Smooth muscle cell (in vitro differentiated cells): Measurements from ENCODE around the gene AMBRA1. TPM values are rescaled to one million over a fixed set of nuclear protein-coding genes. Genes with fewer than 3 reads are reported as not detected.

ENCODE experiments used
- DNase-seq: peaks from one replicate; lab custom pipeline; 2025; ENCODE audit not compliant: unreplicated experiment; lab: John Stamatoyannopoulos, UW
- H2AFZ ChIP-seq: fragments of 200-600 bp; sonication (generic); 2 replicates; pipeline ENCODE4 v1.6.0; 2016; ENCODE audit warnings: antibody characterized with exemption, low read depth, mild to moderate bottlenecking
- H3F3A ChIP-seq: fragments of 200-600 bp; sonication (generic); 2 replicates; pipeline ENCODE4 v1.6.0; 2017; ENCODE audit warnings: antibody characterized with exemption, low read depth
- H3K27ac ChIP-seq: fragments of 200-600 bp; sonication (generic); 2 replicates; pipeline ENCODE4 v1.5.1; 2016; ENCODE audit warnings: low read depth, mild to moderate bottlenecking
- H3K27me3 ChIP-seq: fragments of 200-600 bp; sonication (generic); 2 replicates; pipeline ENCODE4 v1.6.1; 2016; ENCODE audit warnings: low read depth, mild to moderate bottlenecking
- H3K36me3 ChIP-seq: fragments of 200-600 bp; sonication (generic); 2 replicates; pipeline ENCODE4 v1.5.1; 2016; ENCODE audit warnings: low read depth
- H3K4me1 ChIP-seq: fragments of 200-600 bp; sonication (generic); 2 replicates; pipeline ENCODE4 v1.5.1; 2016; ENCODE audit warnings: low read depth
- H3K4me2 ChIP-seq: fragments of 200-600 bp; sonication (generic); 2 replicates; pipeline ENCODE4 v1.6.0; 2016; ENCODE audit warnings: mild to moderate bottlenecking
- H3K4me3 ChIP-seq: fragments of 200-600 bp; sonication (generic); 2 replicates; pipeline ENCODE4 v1.5.1; 2016; ENCODE audit warnings: mild to moderate bottlenecking
- H3K79me2 ChIP-seq: fragments of 200-600 bp; sonication (generic); 2 replicates; pipeline ENCODE4 v1.6.0; 2016; ENCODE audit warnings: low read depth, mild to moderate bottlenecking
- H3K9ac ChIP-seq: fragments of 200-600 bp; sonication (generic); 2 replicates; pipeline ENCODE4 v1.6.0; 2016; ENCODE audit warnings: low read depth
- H3K9me3 ChIP-seq: fragments of 200-600 bp; sonication (generic); replicated peaks from 2 replicates; pipeline ENCODE4 v1.5.1; 2016; ENCODE audit warnings: low read depth
- H4K20me1 ChIP-seq: fragments of 200-600 bp; sonication (generic); 2 replicates; pipeline ENCODE4 v1.6.0; 2016; ENCODE audit warnings: low read depth
- WGBS: methylation state at CpG from one replicate; pipeline ENCODE4 v1.1.7; 2016; ENCODE audit warnings: low lambda C conversion rate; 5-methylcytosine and 5-hydroxymethylcytosine counted together
- polyA plus RNA-seq: library from polyadenylated mRNA; unstranded; fragments of >200 nt; fragmentation: Nextera tagmentation; extraction: Ambion mirVana; gene quantifications from 2 replicates; pipeline ENCODE4 v1.2.1, GENCODE V29; 2016
- total RNA-seq: library from RNA; depleted of rRNA; stranded (reverse); fragments of >200 nt; gene quantifications from 2 replicates; pipeline ENCODE4 v1.2.3, GENCODE V29; 2014
- TF ChIP-seq, protein P1 (sequence below): fragments of 200-600 bp; sonication (generic); IDR thresholded peaks from 2 replicates; pipeline ENCODE4 v1.5.1; 2017; ENCODE audit warnings: borderline replicate concordance, mild to moderate bottlenecking, antibody characterized with exemption; ENCODE audit not compliant: insufficient read depth, poor library complexity, severe bottlenecking

Gene AMBRA1
- total and polyA plus RNA-seq, 2 experiments from 2014 or later, result 10.3 to 38.3 TPM

DNA sequence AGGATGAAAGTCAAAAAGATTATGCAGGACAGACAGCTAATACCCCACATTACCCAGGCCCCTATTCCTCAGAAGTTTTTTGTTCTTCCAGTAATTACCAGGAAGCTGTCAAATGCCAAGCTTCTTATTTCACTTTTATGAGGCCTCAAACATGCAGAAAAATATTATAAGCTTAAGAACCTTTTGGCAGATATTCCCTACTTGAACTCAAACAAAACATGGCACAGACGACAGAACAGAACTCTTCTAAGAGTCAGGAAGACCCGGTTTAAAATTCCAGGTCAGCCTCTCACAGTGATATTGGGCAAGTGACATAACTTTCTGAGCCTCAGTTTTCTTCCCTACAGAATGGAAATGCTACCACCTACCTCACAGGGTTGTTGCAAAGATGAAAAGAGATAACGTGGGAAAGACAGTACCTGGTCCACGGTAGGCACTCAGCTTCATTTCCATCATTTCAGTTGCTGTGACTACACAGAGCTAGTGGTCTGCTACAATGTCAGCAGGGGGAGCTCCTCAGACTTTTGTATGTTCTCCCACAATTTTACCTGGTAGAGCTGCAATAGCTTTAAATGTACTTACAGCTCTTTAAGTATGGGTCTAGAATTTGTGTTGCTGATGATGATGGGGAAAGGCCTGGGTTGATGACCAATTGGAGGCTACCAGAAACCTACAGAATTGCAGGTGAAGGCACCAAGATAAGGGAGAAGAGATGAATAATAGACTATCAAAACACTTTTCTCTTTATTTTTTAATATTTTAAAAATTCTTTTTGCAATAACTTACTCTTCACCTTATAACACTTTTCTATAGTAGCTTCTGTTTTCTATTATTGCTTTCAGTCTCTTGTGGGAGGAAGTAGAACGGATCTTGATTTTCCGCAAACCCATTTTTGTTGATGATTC lies 103.9 kb downstream of the AMBRA1 start:
- Histone ChIP-seq H4K20me1 (peaks cover 29% of the 10 kb centered on the region), H3K4me3 (no peak overlapping the region), H3K36me3 (no peaks in the 10 kb centered on the region), H3K9ac (no peak overlapping the region), H3K9me3 (no peaks in the 10 kb centered on the region), H3K79me2 (peaks cover 22% of the 10 kb centered on the region), H3K27me3 (no peaks in the 10 kb centered on the region), H3K4me2 (peak overlapping the region; percentile 32), H2AFZ (no peak overlapping the region), H3F3A (peaks cover 29% of the 10 kb centered on the region), H3K4me1 (peaks cover 3% of the 10 kb centered on the region), H3K27ac (peak overlapping the region; percentile 97)
- TF ChIP-seq, protein P1, sequence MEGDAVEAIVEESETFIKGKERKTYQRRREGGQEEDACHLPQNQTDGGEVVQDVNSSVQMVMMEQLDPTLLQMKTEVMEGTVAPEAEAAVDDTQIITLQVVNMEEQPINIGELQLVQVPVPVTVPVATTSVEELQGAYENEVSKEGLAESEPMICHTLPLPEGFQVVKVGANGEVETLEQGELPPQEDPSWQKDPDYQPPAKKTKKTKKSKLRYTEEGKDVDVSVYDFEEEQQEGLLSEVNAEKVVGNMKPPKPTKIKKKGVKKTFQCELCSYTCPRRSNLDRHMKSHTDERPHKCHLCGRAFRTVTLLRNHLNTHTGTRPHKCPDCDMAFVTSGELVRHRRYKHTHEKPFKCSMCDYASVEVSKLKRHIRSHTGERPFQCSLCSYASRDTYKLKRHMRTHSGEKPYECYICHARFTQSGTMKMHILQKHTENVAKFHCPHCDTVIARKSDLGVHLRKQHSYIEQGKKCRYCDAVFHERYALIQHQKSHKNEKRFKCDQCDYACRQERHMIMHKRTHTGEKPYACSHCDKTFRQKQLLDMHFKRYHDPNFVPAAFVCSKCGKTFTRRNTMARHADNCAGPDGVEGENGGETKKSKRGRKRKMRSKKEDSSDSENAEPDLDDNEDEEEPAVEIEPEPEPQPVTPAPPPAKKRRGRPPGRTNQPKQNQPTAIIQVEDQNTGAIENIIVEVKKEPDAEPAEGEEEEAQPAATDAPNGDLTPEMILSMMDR, result peak; percentile 41
- 55% methylated on average over 6 of the region's 6 CpGs for WGBS
- no peak for DNase-seq

DNA sequence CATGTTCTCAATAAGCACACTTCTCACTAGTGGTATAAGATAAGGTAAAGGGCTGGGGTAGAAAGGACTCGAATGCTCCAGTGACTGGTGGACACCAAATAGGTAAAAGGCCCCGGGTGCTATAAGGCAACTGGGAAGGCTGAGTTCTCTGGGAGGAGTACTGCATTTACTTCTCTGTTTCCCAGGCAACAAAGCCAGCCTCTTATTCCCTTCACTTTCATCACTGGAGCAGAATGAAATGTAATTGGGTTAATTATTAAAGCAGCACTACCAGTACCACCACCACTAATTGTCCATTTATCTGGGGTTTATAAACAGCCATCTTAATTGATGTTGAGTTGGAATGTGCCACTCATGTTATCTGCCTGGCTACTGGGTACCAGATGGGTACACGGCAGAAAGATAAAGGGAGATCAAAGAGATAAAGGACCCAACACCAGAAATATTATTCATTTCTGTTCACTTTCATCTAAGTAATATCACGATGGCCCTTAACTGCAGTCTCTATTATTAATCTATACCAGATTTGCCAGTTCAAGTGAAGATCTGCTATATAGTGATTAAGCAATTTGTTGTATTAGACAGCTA lies 107.9 kb downstream of the AMBRA1 start:
- H3K9ac ChIP-seq, result no peak overlapping the region

DNA sequence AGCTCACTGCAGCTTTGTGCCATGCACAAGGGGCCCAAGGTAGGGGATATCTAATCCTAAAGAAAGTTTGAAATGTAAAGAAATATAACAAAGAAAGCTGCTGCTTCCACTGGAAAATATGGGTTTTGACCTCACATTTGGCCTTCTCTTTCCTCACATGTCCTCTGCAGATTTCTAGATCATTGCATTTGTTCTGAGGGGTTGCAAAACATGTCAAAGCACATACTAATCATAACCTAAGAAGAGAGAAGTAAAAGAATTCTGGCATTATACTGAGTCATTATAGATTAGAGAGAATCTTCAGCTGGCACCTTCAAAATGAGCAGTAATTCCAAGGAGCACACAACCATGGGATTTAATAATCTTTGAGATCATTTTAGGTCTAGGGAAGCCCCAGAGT lies 109.7 kb downstream of the AMBRA1 start:
- Histone ChIP-seq H3K9ac (no peak overlapping the region), H3K4me1 (no peaks in the 10 kb centered on the region), H4K20me1 (peaks cover 39% of the 10 kb centered on the region), H3F3A (no peaks in the 10 kb centered on the region), H3K79me2 (peaks cover 29% of the 10 kb centered on the region), H3K36me3 (no peaks in the 10 kb centered on the region), H3K27me3 (no peaks in the 10 kb centered on the region), H3K4me2 (no peak overlapping the region), H3K9me3 (no peaks in the 10 kb centered on the region), H3K27ac (no peak overlapping the region), H3K4me3 (no peak overlapping the region), H2AFZ (no peak overlapping the region)
- no peak for DNase-seq
- TF ChIP-seq, protein P1, result no peak

More for the DNA sequence above, 107.9 kb downstream of the AMBRA1 start:
- WGBS, result 83% methylated on average over 4 of the region's 4 CpGs
- TF ChIP-seq, protein P1, result no peak
- Histone ChIP-seq H3K4me1 (no peaks in the 10 kb centered on the region), H3F3A (peaks cover 10% of the 10 kb centered on the region), H3K36me3 (no peaks in the 10 kb centered on the region), H3K4me2 (no peak overlapping the region), H3K4me3 (no peak overlapping the region), H3K27me3 (no peaks in the 10 kb centered on the region), H3K79me2 (peaks cover 29% of the 10 kb centered on the region), H2AFZ (no peak overlapping the region), H3K9me3 (no peaks in the 10 kb centered on the region), H3K27ac (no peak overlapping the region), H4K20me1 (peaks cover 33% of the 10 kb centered on the region)
- no peak for DNase-seq

DNA sequence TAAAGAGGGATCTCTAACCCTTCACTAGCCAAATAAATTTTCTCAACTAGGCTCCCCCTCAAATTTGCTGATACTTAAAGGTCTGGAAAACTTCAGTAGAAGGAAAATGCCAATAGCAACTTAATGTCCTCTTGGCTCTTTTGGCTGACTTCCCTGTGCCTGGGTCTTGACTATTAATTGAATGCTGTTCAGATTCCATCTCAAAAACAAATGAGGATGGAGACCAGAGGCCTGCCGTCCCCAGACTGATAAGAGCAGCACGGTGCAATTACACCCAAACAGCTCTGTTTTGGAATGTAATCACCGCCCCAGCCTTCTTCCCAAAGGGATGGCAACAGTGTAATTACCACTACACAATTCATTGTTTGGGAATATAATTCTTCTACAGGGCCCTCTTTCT lies 112.9 kb downstream of the AMBRA1 start:
- no peak overlapping the region for H3K4me2 ChIP-seq
- DNase-seq, result no peak
- H3K79me2 ChIP-seq, result peaks cover 11% of the 10 kb centered on the region
- no peaks in the 10 kb centered on the region for H3K36me3 ChIP-seq
- TF ChIP-seq, protein P1, result no peak
- H3K27ac ChIP-seq, result no peak overlapping the region
- H4K20me1 ChIP-seq, result peaks cover 42% of the 10 kb centered on the region
- WGBS, result 33% methylated on average over 3 of the region's 3 CpGs
- no peak overlapping the region for H3K9ac ChIP-seq
- H2AFZ ChIP-seq, result no peak overlapping the region
- no peaks in the 10 kb centered on the region for H3K27me3 ChIP-seq
- H3F3A ChIP-seq, result no peaks in the 10 kb centered on the region
- no peak overlapping the region for H3K4me3 ChIP-seq
- no peaks in the 10 kb centered on the region for H3K4me1 ChIP-seq
- H3K9me3 ChIP-seq, result no peaks in the 10 kb centered on the region
